PC-9 (cell line): ENCODE measurements around the gene UBE2D3.

ENCODE experiments used
- CTCF ChIP-seq: fragments of 200-600 bp; sonication (generic); conservative IDR thresholded peaks from 2 replicates; pipeline ENCODE4 v1.6.1; 2017; ENCODE audit warnings: mixed run types, antibody characterized with exemption, mild to moderate bottlenecking, moderate library complexity
- EZH2 ChIP-seq: fragments of 200-600 bp; sonication (generic); IDR thresholded peaks from 2 replicates; pipeline ENCODE4 v1.8.0; 2017; ENCODE audit warnings: antibody characterized with exemption, low read depth

DNA sequence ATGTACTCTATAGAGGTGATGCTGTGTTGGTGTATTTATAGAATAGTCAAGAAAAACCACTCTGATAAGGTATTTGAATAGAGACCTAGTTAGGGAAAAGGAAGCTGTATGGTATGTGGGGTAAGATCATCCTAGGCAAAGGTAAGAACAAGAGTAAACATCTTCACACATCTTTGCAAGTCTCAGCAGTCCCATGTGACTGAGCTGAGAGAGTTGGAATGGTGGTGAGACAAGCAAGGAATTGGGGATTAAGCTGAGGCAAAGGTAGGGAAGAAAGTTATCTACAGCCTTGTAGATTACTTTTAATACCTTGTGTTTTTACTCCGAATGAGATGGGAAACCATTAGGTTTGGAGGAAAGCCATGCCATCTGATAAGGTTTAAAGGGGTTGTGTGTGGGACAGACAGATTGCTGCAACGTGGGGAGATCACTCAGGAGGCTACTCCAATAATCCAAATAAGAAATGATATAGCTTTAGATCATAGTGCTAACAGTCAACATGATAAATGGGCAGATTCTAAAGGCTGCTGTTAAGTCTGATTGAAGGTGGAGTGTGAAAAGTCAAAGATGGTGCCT, 34.9 kb downstream of the UBE2D3 start:
- TF ChIP-seq EZH2 (no peak), CTCF (no peak)
